Mucosa of stomach (tissue), 1 donor: ENCODE measurements around the gene DRC7.

Source experiments
- H3K27me3 ChIP-seq: one replicate; pipeline ENCODE4 v1.7.0; 2013; ENCODE audit warnings: mild to moderate bottlenecking, low read length; ENCODE audit not compliant: control insufficient read depth, insufficient read depth
- H3K36me3 ChIP-seq: one replicate; pipeline ENCODE4 v1.7.0; 2013; ENCODE audit warnings: low read length; ENCODE audit not compliant: control insufficient read depth, insufficient read depth
- H3K4me1 ChIP-seq: one replicate; pipeline ENCODE4 v1.7.0; 2013; ENCODE audit warnings: mild to moderate bottlenecking, low read length; ENCODE audit not compliant: control insufficient read depth, insufficient read depth
- H3K4me3 ChIP-seq: one replicate; pipeline ENCODE4 v1.7.0; 2013; ENCODE audit warnings: low read length
- H3K9ac ChIP-seq: one replicate; pipeline ENCODE4 v1.7.0; 2013; ENCODE audit warnings: mild to moderate bottlenecking, low read length, moderate library complexity
- H3K9me3 ChIP-seq: one replicate; pipeline ENCODE4 v1.7.0; 2013; ENCODE audit warnings: mild to moderate bottlenecking, low read length, moderate library complexity; ENCODE audit not compliant: control insufficient read depth
- donor health status: Pancreatic carcinoma.

The DRC7 gene

DNA sequence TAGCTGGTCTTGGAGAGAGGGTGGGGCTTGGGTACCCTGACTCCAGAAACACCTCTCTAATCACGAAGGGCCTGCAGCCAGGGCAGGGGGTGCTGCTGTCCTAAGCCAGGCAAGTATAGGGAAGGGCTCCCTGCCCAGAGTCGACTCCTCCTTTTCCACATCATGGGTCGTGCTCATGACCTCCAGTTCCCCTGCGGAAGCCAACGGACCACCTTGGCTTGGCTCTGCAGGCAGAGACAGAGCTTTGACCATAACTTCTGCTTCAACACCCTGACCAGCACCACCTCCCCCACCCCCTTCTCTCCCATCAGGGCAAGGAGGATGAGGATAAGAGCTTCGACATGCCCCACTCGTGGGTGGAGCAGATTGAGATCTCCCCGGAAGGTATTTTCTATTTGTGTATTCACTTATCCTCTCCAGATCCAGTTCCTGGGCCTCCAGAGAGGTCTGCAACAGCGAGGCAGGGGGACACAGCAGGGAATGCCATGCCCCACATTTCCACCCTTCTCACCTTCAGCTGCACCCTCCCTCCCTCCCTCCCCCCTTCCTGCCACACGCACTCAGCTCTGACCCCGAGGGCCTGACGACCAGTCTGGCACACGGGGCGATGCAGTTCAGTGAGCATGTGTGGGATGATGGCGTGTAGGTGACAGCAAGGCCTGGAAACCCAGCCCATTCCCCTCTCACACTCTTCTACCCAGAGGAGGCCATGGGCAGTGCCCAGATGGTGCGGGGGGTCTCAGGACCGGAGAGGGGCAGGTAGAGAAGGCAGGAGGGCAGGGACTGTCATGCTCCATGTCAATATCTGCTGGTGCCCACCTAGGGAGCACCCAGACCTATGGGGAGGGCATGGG lies 27.0 kb downstream of the DRC7 start:
- Histone ChIP-seq H3K4me3 (no peak overlapping the region), H3K4me1 (no peaks in the 10 kb centered on the region), H3K36me3 (no peaks in the 10 kb centered on the region), H3K9ac (no peak overlapping the region), H3K9me3 (no peaks in the 10 kb centered on the region), H3K27me3 (no peaks in the 10 kb centered on the region)

DNA sequence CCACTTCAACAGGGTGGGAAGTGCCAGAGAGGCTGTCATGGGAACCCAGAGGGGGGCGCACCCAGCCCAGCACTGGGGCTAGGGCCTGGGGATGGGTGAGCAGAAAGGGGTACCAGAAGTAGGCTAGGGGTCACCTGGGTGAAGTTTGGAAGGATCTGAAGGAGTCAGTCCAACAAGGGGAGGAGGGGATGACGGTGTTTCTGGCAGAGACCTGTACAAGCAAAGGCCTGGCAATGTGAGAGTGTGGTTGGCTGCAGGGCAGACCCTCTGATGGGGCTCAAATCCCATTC lies 27.5 kb downstream of the DRC7 start:
- Histone ChIP-seq H3K27me3 (no peaks in the 10 kb centered on the region), H3K4me1 (no peaks in the 10 kb centered on the region), H3K36me3 (no peaks in the 10 kb centered on the region), H3K4me3 (no peak overlapping the region), H3K9ac (no peak overlapping the region), H3K9me3 (no peaks in the 10 kb centered on the region)

DNA sequence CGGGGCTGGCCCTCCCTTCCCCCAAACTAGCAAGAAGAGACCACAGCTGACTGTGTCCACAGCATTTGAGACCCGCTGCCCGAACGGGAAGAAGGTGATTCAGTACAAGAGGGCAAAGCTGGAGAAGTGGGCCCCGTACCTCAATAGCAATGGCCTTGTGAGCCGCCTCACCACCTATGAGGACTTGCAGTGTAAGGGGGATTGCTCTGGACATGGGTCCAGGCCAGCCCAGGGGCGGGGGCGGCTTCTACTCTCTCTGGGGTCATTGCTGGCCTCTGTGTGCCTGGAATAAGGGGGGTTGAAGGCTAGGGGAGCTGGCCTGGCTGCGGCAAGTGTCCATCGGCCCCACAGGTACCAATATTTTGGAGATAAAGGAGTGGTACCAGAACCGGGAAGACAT lies 28.0 kb downstream of the DRC7 start:
- H3K9ac ChIP-seq, result no peak overlapping the region
- H3K4me3 ChIP-seq, result no peak overlapping the region
- H3K27me3 ChIP-seq, result no peaks in the 10 kb centered on the region
- H3K9me3 ChIP-seq, result no peaks in the 10 kb centered on the region
- H3K36me3 ChIP-seq, result no peaks in the 10 kb centered on the region
- H3K4me1 ChIP-seq, result no peaks in the 10 kb centered on the region

DNA sequence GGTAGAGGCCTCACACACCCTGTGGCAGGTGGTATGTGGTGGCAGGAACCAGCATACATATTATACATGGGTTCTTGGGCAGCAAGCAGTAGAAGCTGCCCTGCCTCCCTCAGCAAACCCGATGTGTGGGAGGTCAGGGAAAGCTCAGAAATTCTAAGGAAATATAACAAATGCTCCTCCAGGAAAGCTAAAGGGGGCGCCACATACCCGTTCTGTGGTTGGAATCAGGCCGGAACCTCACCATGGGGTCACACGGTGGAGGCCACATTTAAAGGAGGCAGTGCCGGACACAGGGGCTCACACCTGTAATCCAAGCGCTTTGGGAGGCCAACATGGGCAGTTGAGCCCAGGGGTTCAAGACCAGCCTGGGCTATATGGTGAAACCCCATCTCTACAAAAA lies 28.6 kb downstream of the DRC7 start:
- no peaks in the 10 kb centered on the region for H3K36me3 ChIP-seq
- no peak overlapping the region for H3K9ac ChIP-seq
- no peaks in the 10 kb centered on the region for H3K4me1 ChIP-seq
- no peaks in the 10 kb centered on the region for H3K27me3 ChIP-seq
- no peak overlapping the region for H3K4me3 ChIP-seq
- H3K9me3 ChIP-seq, result no peaks in the 10 kb centered on the region

DNA sequence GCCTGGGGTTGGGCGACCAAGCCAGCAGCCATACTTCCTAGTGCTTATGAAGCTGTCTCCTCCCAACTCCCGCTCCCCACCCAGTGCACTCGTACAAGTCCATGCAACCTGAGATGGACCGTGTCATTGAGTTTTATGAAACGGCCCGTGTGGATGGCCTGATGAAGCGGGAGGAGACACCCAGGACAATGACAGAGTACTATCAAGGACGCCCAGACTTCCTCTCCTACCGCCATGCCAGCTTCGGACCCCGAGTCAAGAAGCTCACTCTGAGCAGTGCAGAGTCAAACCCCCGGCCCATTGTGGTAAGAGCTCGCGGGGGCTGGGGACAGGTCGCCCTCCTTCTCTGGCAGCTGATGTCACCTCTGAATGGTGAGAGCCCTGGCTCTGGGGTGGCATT lies 29.9 kb downstream of the DRC7 start:
- Histone ChIP-seq H3K4me1 (no peaks in the 10 kb centered on the region), H3K27me3 (no peaks in the 10 kb centered on the region), H3K9ac (no peak overlapping the region), H3K36me3 (no peaks in the 10 kb centered on the region), H3K4me3 (no peak overlapping the region), H3K9me3 (no peaks in the 10 kb centered on the region)

DNA sequence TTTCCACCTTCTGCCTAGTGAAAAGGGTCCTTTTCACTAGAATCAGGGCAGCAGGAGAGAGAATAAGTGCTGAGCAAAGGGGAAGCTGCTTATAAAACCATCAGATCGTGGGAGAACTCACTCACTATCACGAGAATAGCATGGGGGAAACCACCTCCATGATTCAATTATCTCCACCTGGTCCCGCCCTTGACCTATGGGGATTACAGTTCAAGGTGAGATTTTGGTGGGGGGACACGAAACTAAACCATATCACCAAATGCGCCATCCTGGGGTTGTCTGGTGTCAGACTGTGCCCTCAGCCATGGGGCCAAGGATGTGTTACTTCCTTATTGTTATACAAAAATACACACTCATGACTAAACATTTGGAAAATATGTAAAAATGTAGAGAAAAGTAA lies 30.5 kb downstream of the DRC7 start:
- Histone ChIP-seq H3K4me1 (no peaks in the 10 kb centered on the region), H3K36me3 (no peaks in the 10 kb centered on the region), H3K9ac (no peak overlapping the region), H3K4me3 (no peak overlapping the region), H3K9me3 (no peaks in the 10 kb centered on the region), H3K27me3 (no peaks in the 10 kb centered on the region)

GRCh38 chr16:57725554-57725953 lies 30.9 kb downstream of the DRC7 start:
- Histone ChIP-seq H3K27me3 (no peaks in the 10 kb centered on the region), H3K4me1 (no peaks in the 10 kb centered on the region), H3K36me3 (no peaks in the 10 kb centered on the region), H3K9ac (no peak overlapping the region), H3K4me3 (no peak overlapping the region), H3K9me3 (no peaks in the 10 kb centered on the region)

- Histone ChIP-seq H3K9me3 (no peaks in the 10 kb centered on the region), H3K36me3 (no peaks in the 10 kb centered on the region), H3K4me3 (no peak overlapping the region), H3K4me1 (no peaks in the 10 kb centered on the region), H3K27me3 (no peaks in the 10 kb centered on the region), H3K9ac (no peak overlapping the region)
Measured at GRCh38 chr16:57725976-57726375, 31.4 kb downstream of the DRC7 start.

- no peaks in the 10 kb centered on the region for H3K4me1 ChIP-seq
- H3K4me3 ChIP-seq, result no peak overlapping the region
- no peaks in the 10 kb centered on the region for H3K36me3 ChIP-seq
- H3K27me3 ChIP-seq, result no peaks in the 10 kb centered on the region
- H3K9ac ChIP-seq, result no peak overlapping the region
- no peaks in the 10 kb centered on the region for H3K9me3 ChIP-seq
Measured at GRCh38 chr16:57726433-57726947, 31.9 kb downstream of the DRC7 start.

DNA sequence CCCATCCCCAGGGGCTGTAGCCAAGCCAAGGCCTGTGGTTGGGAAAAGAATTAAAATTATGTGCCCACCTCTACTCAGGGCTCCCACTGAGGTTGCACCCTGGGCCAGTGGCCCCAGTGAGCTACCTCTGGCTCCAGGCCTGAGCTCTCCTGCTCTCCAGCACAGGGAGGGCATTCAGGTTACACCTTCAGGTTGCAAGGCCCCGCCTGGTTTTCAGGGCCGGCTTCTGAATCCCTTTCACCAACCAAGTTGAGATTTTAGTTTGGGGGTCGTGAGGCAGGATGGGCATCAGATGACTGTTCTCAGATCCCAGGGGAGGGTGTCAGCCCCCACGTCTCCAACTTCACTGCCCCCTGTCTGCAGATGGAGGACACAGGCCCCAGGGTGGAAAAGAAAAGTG lies 33.0 kb downstream of the DRC7 start:
- Histone ChIP-seq H3K27me3 (no peaks in the 10 kb centered on the region), H3K36me3 (no peaks in the 10 kb centered on the region), H3K4me3 (no peak overlapping the region), H3K9me3 (no peaks in the 10 kb centered on the region), H3K9ac (no peak overlapping the region), H3K4me1 (no peaks in the 10 kb centered on the region)

DNA sequence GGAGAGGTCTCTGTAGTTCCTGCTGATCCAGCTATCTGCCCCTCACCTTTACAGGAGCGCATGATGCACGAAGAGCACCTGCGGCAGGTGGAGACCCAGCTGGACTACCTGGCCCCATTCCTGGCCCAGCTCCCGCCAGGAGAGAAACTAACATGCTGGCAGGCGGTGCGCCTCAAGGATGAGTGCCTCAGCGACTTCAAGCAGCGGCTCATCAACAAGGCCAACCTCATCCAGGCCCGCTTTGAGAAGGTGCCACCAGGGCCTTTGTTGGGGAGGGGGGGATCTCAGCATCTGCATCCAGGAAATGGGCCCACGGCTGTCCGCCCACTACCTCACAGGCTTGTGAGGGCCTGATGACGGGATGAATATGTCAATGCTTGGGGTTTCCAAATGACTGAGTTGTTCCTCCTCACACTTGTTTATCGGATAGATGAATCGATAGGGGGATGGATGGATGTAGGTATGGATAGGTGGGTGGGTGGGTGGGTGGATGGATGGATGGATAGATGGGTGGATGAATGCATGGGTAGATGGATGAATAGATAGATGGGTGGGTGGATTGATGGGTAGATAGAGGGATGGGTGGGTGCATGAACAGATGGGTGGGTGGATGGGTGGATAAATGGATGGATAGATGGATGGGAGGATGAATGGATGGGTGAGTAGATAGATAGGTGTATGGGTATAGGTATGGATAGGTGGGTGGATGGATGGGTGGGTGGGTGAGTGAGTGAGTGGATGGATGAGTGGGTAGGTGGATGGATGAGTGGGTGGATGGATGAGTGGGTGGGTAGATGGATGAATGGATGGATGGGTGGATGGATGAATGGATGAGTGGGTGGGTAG lies 34.0 kb downstream of the DRC7 start:
- Histone ChIP-seq H3K4me1 (no peaks in the 10 kb centered on the region), H3K36me3 (no peaks in the 10 kb centered on the region), H3K27me3 (no peaks in the 10 kb centered on the region), H3K9me3 (no peaks in the 10 kb centered on the region), H3K4me3 (no peak overlapping the region), H3K9ac (no peak overlapping the region)

DNA sequence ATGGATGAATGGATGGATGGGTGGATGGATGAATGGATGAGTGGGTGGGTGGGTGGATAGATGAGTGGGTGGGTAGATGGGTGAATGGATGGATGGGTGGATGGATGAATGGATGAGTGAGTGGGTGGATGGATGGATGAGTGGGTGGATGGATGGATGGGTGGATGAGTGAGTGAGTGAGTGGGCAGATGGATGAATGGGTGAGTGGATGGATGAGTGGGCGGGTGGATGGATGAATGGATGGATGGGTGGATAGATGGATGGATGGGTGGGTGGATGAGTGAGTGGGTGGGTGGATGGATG lies 34.5 kb downstream of the DRC7 start:
- Histone ChIP-seq H3K4me3 (no peak overlapping the region), H3K27me3 (no peaks in the 10 kb centered on the region), H3K36me3 (no peaks in the 10 kb centered on the region), H3K9me3 (no peaks in the 10 kb centered on the region), H3K9ac (no peak overlapping the region), H3K4me1 (no peaks in the 10 kb centered on the region)
